Small intestine (tissue), 7 donors: ENCODE results near the gene PLOD3. TPM values are rescaled to one million over a fixed set of nuclear protein-coding genes. Genes with fewer than 3 reads are reported as not detected.

Source experiments
- DNase-seq, 2 donors: peaks; one replicate each; pipeline versions ENCODE4 v3.0.0 to v3.0.0-alpha.2; 2013
- FAIRE-seq: peaks from 2 replicates; lab custom pipeline; 2012; peaks lifted over from hg19 to GRCh38; lab: Jason Lieb, UNC
- H3K27ac ChIP-seq, 3 donors: one replicate each; pipeline ENCODE4 v1.5.1; 2013; ENCODE audit warnings: low read length in 2 of 3, mild to moderate bottlenecking in 2 of 3, control low read depth in 1 of 3, inconsistent platforms in 1 of 3, low read depth in 1 of 3, moderate library complexity in 1 of 3
- H3K27me3 ChIP-seq, 3 donors: one replicate each; pipeline ENCODE4 v1.6.1; 2013; ENCODE audit warnings: low read length in 3 of 3, inconsistent platforms in 1 of 3; ENCODE audit not compliant: control insufficient read depth in 3 of 3, insufficient read depth in 3 of 3
- H3K36me3 ChIP-seq, 3 donors: one replicate each; pipeline ENCODE4 v1.6.1; 2013; ENCODE audit warnings: low read length in 3 of 3, inconsistent platforms in 1 of 3, low read depth in 1 of 3, mild to moderate bottlenecking in 1 of 3, moderate library complexity in 1 of 3; ENCODE audit not compliant: control insufficient read depth in 3 of 3, insufficient read depth in 2 of 3
- H3K4me1 ChIP-seq, 3 donors: one replicate each; pipeline ENCODE4 v1.6.1; 2013; ENCODE audit warnings: low read length in 2 of 3, inconsistent platforms in 1 of 3, low read depth in 1 of 3, mild to moderate bottlenecking in 1 of 3, moderate library complexity in 1 of 3; ENCODE audit not compliant: control insufficient read depth in 3 of 3, insufficient read depth in 2 of 3
- H3K4me3 ChIP-seq, 3 donors: one replicate each; pipeline ENCODE4 v1.5.1; 2013; ENCODE audit warnings: low read length in 3 of 3, control low read depth in 1 of 3, inconsistent platforms in 1 of 3, low read depth in 1 of 3, mild to moderate bottlenecking in 1 of 3, moderate library complexity in 1 of 3
- H3K9me3 ChIP-seq, 2 donors: one replicate each; pipeline ENCODE4 v1.6.1; 2013; ENCODE audit warnings: low read depth in 1 of 2, low read length in 1 of 2; ENCODE audit not compliant: control insufficient read depth in 2 of 2, insufficient read depth in 1 of 2
- WGBS, 3 donors: extraction: QIAGEN DNeasy Blood & Tissue Kit; methylation state at CpG; one replicate each; pipeline ENCODE4 v1.1.7; 2013; 5-methylcytosine and 5-hydroxymethylcytosine counted together
- polyA plus RNA-seq, 4 donors: library from polyadenylated mRNA; stranded (reverse) in 3 of 4; unstranded in 1 of 4; fragments of 200-250 nt in 3 of 4; fragments of 120-200 nt in 1 of 4; gene quantifications; one replicate each; pipeline versions ENCODE4 v1.2.1 to v1.2.3, GENCODE V29; 2013
- donor health status: healthy with polysubstance abuse.
- donor health status: control.
- donor health status: control.
- donor health status: Bipolar disorder and iron deficiency.
- donor health status: healthy.

PLOD3 gene
- polyA plus RNA-seq, 4 donors, result 54.5 to 67.0 (median 58.8) TPM

GRCh38 chr7:101241015-101241363 lies 23.6 kb upstream of the PLOD3 start:
- Histone ChIP-seq H3K4me1 (peaks cover 1 to 52% (median 3%) of the 10 kb centered on the region in 3 donors), H3K9me3 (no peaks in the 10 kb centered on the region), H3K4me3 (peak overlapping the region in 1 of 3 donors; percentile 48), H3K27me3 (no peaks in the 10 kb centered on the region), H3K27ac (peak overlapping the region; percentile 52 to 97 (median 95)), H3K36me3 (peaks cover 0 to 62% (median 5%) of the 10 kb centered on the region in 3 donors)
- FAIRE-seq (no peak), DNase-seq (peak in 1 of 2 donors; percentile 99)
- WGBS, 3 donors, result 18 to 69% (median 55%) methylated on average over 12 of the region's 12 CpGs

DNA sequence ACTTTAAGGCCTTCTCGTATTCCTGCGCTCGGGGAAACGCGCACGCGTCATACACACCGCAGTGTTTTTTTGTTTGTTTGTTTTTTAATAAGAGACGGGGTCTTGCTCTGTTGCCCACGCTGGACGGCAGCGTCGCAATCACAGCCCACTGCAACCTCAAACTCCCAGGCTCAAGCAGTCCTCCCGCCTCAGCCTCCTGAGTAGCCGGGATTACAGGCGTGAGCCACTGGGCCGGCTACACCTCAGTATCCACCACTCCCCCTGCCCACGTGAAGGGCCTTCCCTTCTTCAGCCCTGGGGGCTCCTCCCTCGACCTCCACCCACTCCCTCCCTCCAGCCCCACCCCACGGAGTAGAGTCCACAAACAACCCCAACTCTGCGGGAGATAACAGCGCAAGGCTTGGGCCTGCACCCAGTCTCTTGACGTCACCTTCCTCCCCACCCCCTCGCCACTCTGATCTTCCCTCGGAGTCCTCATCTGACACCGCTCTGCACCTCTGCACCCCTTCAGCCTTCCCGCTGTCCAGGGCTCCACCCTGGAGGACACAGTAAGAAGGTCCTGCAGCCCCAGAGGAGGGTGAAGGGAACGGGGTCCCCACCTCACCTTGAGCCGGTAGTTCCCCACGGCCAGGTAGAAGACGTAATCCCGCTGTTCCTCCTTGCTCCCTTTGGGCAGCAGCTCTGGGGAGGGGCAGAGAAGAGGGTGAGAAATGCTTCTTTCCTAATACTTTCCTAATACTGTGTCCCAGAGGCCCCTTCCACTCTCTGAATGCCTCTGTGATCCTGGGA lies 23.0 kb upstream of the PLOD3 start:
- FAIRE-seq (no peak), DNase-seq (peak; percentile 87 to 99)
- Histone ChIP-seq H3K4me1 (peaks cover 1 to 55% (median 3%) of the 10 kb centered on the region in 3 donors), H3K27ac (peak overlapping the region; percentile 97 to 99 (median 99)), H3K4me3 (peak overlapping the region in 1 of 3 donors; percentile 84), H3K9me3 (no peaks in the 10 kb centered on the region), H3K27me3 (no peaks in the 10 kb centered on the region), H3K36me3 (peaks cover 0 to 62% (median 5%) of the 10 kb centered on the region in 3 donors)
- WGBS, 3 donors, result 26 to 65% (median 42%) methylated on average over 32 of the region's 32 CpGs

DNA sequence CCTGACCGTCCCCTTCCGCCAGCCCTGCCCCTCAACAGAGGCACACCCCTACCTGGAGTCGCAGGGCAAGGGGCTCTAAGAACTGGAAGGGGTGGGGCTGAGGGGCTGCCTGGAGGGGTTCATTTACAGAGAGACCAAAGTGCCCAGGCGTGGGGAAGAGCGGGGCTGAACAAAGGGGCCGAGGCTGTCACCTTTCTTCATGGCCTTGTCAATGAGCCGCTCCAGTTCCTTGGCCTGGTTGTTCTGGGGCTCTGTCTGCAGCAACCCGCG lies 22.5 kb upstream of the PLOD3 start:
- Histone ChIP-seq H3K36me3 (peaks cover 0 to 67% (median 5%) of the 10 kb centered on the region in 3 donors), H3K4me1 (peaks cover 0 to 57% (median 1%) of the 10 kb centered on the region in 3 donors), H3K27ac (peak overlapping the region; percentile 97 to 99 (median 99)), H3K9me3 (no peaks in the 10 kb centered on the region), H3K27me3 (no peaks in the 10 kb centered on the region), H3K4me3 (peak overlapping the region in 1 of 3 donors; percentile 84)
- FAIRE-seq (no peak), DNase-seq (peak in 1 of 2 donors; percentile 78)
- 8 to 72% (median 42%) methylated on average over 9 of the region's 9 CpGs for WGBS, 3 donors

DNA sequence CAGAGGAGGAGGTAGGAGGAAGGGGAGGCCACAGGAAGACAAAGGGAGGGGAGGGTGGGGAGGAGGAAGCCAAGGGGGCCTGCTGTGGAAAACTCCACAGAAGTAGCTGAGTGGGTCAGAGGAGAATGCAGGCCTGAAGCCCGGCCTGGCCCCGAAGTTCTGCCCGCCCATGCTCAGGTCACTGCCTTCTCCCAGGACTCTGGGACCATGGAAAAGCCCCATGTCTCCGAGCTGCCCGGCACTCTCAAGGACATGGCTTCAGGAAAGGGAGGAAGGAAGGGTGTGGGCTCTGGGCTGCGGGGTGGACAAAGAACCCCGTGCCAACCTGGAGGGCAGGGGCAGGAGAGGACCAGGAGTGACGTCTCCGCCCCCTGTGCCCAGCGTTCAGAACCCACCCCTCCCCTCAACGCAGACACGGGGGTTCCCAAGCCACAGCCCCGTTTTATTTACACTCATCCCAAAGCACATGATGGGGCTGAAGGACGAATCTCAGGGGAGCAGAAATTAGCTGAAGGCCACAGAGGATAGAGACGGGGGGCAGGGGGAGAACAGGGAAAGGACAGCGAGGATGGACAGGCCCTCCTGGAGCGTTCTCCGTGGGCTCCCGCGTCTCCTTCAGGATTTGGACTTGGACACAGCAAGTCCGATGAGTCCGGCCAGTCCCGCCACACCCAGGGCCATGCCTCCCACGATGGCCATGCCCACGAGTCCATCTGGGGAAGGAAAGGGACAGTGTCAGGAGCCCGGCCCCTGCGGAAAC lies 22.0 kb upstream of the PLOD3 start:
- FAIRE-seq (no peak), DNase-seq (peak in 1 of 2 donors; percentile 61)
- Histone ChIP-seq H3K27ac (peak overlapping the region; percentile 97 to 99 (median 99)), H3K9me3 (no peaks in the 10 kb centered on the region), H3K36me3 (peaks cover 0 to 72% (median 5%) of the 10 kb centered on the region in 3 donors), H3K4me3 (peak overlapping the region in 1 of 3 donors; percentile 84), H3K4me1 (peaks cover 0 to 62% (median 1%) of the 10 kb centered on the region in 3 donors), H3K27me3 (no peaks in the 10 kb centered on the region)
- 18 to 44% (median 36%) methylated on average over 27 of the region's 27 CpGs for WGBS, 3 donors

DNA sequence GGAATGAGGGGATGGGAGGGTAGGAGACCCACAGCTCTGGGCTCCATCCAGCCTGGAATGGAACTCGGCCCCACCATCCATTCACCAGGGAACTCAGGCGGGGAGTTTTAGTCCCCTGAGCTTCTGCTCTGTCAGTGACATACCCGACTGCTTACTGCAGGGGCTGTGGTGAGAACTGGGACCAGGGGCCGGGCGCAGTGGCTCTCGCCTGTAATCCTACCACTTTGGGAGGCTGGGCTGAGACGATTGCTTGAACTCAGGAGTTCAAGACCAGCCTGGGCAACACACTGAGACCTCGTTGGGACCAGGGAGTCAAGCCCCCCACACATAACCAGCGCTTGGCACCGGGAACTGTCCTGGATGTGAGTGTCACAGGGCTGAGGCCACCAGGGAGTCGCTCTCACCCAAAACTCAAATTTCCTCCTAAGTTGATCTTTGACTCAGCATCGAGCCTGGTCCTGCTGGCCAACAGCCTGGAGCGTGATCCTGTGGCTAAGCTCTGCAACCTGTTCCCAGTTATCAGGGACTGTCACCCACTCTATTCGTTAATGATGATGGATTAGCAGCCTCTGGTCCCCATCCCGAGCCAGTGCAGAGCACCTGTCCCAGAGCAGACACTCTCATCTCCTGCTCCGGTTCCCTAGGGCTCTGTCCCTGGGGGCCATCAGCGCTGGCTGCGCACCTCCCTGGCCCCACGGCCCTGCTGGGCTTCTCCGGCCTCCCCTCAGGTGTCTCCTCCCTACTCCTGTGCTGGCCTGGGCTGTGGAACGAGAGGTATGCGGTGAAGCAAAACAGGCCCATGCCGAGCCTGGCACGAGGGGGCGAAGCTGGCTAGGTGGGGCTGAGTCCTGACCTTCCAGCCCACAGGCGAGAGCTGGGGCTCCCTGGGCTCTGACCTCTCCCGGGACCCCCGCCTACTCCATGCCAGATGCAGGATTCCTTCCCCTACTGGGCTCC lies 21.1 kb upstream of the PLOD3 start:
- Histone ChIP-seq H3K4me3 (peak overlapping the region in 2 of 3 donors; percentile 81 to 84), H3K9me3 (no peaks in the 10 kb centered on the region), H3K27me3 (no peaks in the 10 kb centered on the region), H3K4me1 (peaks cover 0 to 65% (median 1%) of the 10 kb centered on the region in 3 donors), H3K27ac (peak overlapping the region; percentile 97 to 99 (median 99)), H3K36me3 (peaks cover 0 to 76% (median 5%) of the 10 kb centered on the region in 3 donors)
- DNase-seq (peak; percentile 73 to 91), FAIRE-seq (no peak)
- 16 to 45% (median 40%) methylated on average over 23 to 28 of the region's 28 CpGs for WGBS, 3 donors

GRCh38 chr7:101237206-101238067 lies 20.1 kb upstream of the PLOD3 start, which contains the start of gene CLDN15:
Gene CLDN15 (minus strand): TSS chr7:101237802. CDS start chr7:101237581, 221 bp downstream.
- peak within 1 kb of the TSS in 2 of 3 donors; percentile 81 to 84 for H3K4me3 ChIP-seq
- DNase-seq (peak; percentile 95 to 97), FAIRE-seq (no peak)
- WGBS, 3 donors, result 11 to 36% (median 24%) methylated on average over 27 to 31 of the region's 31 CpGs
- H3K27me3 ChIP-seq, result no peaks in the 10 kb centered on the region
- no peaks in the 10 kb centered on the region for H3K9me3 ChIP-seq
- peaks cover 0 to 74% (median 5%) of the 10 kb centered on the region in 3 donors for H3K36me3 ChIP-seq
- H3K27ac ChIP-seq, result peak within 1 kb of the TSS; percentile 97 to 99 (median 99)
- H3K4me1 ChIP-seq, result peaks cover 0 to 72% (median 1%) of the 10 kb centered on the region in 3 donors

DNA sequence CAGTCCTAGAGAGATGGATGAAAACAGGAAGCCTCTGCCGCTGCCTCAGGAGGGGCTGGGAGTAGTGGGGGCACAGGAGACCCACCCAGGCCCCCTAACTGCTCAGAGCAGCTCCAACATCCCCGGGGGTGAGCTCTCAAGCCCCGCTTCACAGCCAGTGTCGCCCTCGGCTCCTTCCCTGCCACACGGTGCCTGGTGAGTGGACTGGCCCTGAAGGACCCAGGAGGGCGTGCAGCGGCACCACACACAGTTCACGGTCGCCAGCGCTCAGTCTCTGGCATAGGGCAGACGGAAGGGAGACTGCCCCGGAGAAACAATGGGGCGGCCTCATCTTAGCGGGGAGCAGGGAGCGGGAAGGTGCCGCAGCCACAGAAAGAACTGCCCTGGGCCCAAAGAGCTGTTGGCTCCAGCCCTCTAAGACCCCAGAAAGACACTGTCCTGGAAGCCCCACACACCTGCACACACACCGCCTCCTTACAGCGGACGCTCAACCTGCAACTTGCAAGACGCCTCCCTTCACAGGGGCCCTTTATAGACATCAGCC lies 19.0 kb upstream of the PLOD3 start:
- peak overlapping the region in 2 of 3 donors; percentile 81 to 84 for H3K4me3 ChIP-seq

More for the DNA sequence above, 19.0 kb upstream of the PLOD3 start:
- Histone ChIP-seq H3K27me3 (no peaks in the 10 kb centered on the region), H3K36me3 (peaks cover 0 to 78% (median 3%) of the 10 kb centered on the region in 3 donors), H3K27ac (peak overlapping the region; percentile 97 to 99 (median 99)), H3K9me3 (no peaks in the 10 kb centered on the region), H3K4me1 (peaks cover 0 to 80% (median 0%) of the 10 kb centered on the region in 3 donors)
- no peak for FAIRE-seq
- peak; percentile 42 to 45 for DNase-seq
- WGBS, 3 donors, result 18 to 57% (median 51%) methylated on average over 13 to 21 of the region's 21 CpGs
